Neuronal stem cell (in vitro differentiated cells): Measurements from ENCODE around the gene SHISA9.

Experiments
- DNase-seq: peaks from one replicate; pipeline ENCODE4 v3.0.0-alpha.2; 2013; ENCODE audit warnings: low spot score
- H2AFZ ChIP-seq: one replicate; pipeline ENCODE4 v1.6.1; 2013; ENCODE audit warnings: mild to moderate bottlenecking, low read length, inconsistent platforms
- H2AK5ac ChIP-seq: 2 replicates; pipeline ENCODE4 v1.6.1; 2013; ENCODE audit warnings: low read depth, mild to moderate bottlenecking, inconsistent platforms, low read length, moderate library complexity, mixed read lengths
- H2BK120ac ChIP-seq: 2 replicates; pipeline ENCODE4 v1.6.1; 2013; ENCODE audit warnings: low read depth, mild to moderate bottlenecking, inconsistent platforms, low read length, moderate library complexity, mixed read lengths
- H2BK12ac ChIP-seq: one replicate; pipeline ENCODE4 v1.6.1; 2013; ENCODE audit warnings: low read length, inconsistent platforms
- H2BK15ac ChIP-seq: 2 replicates; pipeline ENCODE4 v1.6.1; 2013; ENCODE audit warnings: mild to moderate bottlenecking, low read length, inconsistent platforms, mixed read lengths
- H2BK5ac ChIP-seq: one replicate; pipeline ENCODE4 v1.6.1; 2013; ENCODE audit warnings: inconsistent platforms, mild to moderate bottlenecking, low read length, moderate library complexity
- H3K14ac ChIP-seq: one replicate; pipeline ENCODE4 v1.6.1; 2013; ENCODE audit warnings: low read length, inconsistent platforms
- H3K18ac ChIP-seq: 2 replicates; pipeline ENCODE4 v1.6.1; 2013; ENCODE audit warnings: low read length, inconsistent platforms
- H3K23ac ChIP-seq: 2 replicates; pipeline ENCODE4 v1.6.1; 2013; ENCODE audit warnings: low read depth, mild to moderate bottlenecking, mixed read lengths, low read length, inconsistent platforms; ENCODE audit not compliant: poor library complexity
- H3K27ac ChIP-seq: replicated peaks from 3 replicates; pipeline ENCODE4 v1.5.1; 2013; ENCODE audit warnings: low read length, inconsistent platforms
- H3K27me3 ChIP-seq, 3 experiments: 2 replicates each; pipeline ENCODE4 v1.6.1; 2013; ENCODE audit warnings: low read length in 3 of 3, mild to moderate bottlenecking in 2 of 3, inconsistent platforms in 1 of 3, low read depth in 1 of 3, mixed read lengths in 1 of 3, moderate library complexity in 1 of 3; ENCODE audit not compliant: control insufficient read depth in 3 of 3, insufficient read depth in 3 of 3
- H3K36me3 ChIP-seq, 2 donors: replicated peaks in 1 of 2; 2 replicates each; pipeline ENCODE4 v1.6.1; 2013; ENCODE audit warnings: low read length in 2 of 2; ENCODE audit not compliant: control insufficient read depth in 2 of 2, insufficient read depth in 2 of 2
- H3K4ac ChIP-seq: 2 replicates; pipeline ENCODE4 v1.6.1; 2013; ENCODE audit warnings: inconsistent platforms, mild to moderate bottlenecking, low read length, moderate library complexity
- H3K4me1 ChIP-seq, 2 donors: 1 replicate in 1 of 2; 2 replicates in 1 of 2; pipeline ENCODE4 v1.6.1; 2013; ENCODE audit warnings: low read length in 2 of 2, low read depth in 1 of 2; ENCODE audit not compliant: control insufficient read depth in 2 of 2, insufficient read depth in 1 of 2
- H3K4me2 ChIP-seq: one replicate; pipeline ENCODE4 v1.6.1; 2013; ENCODE audit warnings: mild to moderate bottlenecking, low read length, inconsistent platforms; ENCODE audit not compliant: insufficient read depth, poor library complexity, severe bottlenecking
- H3K4me3 ChIP-seq, 2 donors: 2 replicates each; pipeline ENCODE4 v1.5.1; 2013; ENCODE audit warnings: low read length in 2 of 2, mild to moderate bottlenecking in 2 of 2, inconsistent platforms in 1 of 2, moderate library complexity in 1 of 2
- H3K79me1 ChIP-seq: one replicate; pipeline ENCODE4 v1.6.1; 2013; ENCODE audit warnings: low read depth, mild to moderate bottlenecking, inconsistent platforms, low read length, moderate library complexity
- H3K9ac ChIP-seq: one replicate; pipeline ENCODE4 v1.6.1; 2013; ENCODE audit warnings: mild to moderate bottlenecking, low read depth, low read length, inconsistent platforms; ENCODE audit not compliant: poor library complexity
- H3K9me3 ChIP-seq, 2 donors: replicated peaks in 1 of 2; 2 replicates each; pipeline versions ENCODE3 to v1.6.1; 2013; ENCODE audit warnings: low read length in 2 of 2, mild to moderate bottlenecking in 2 of 2, inconsistent platforms in 1 of 2, low read depth in 1 of 2, mixed read lengths in 1 of 2, moderate library complexity in 1 of 2; ENCODE audit not compliant: control insufficient read depth in 2 of 2, insufficient read depth in 1 of 2
- H4K8ac ChIP-seq: one replicate; pipeline ENCODE4 v1.6.1; 2013; ENCODE audit warnings: low read depth, mild to moderate bottlenecking, inconsistent platforms, low read length, moderate library complexity
- H4K91ac ChIP-seq: one replicate; pipeline ENCODE4 v1.6.1; 2013; ENCODE audit warnings: low read length, low read depth, mild to moderate bottlenecking, inconsistent platforms; ENCODE audit not compliant: poor library complexity
- WGBS, 2 donors: extraction: QIAGEN DNeasy Blood & Tissue Kit; methylation state at CpG; one replicate each; pipeline ENCODE4 v1.1.7; 2013; ENCODE audit warnings: missing lambda C conversion rate in 2 of 2, mixed read lengths in 1 of 2; ENCODE audit not compliant: insufficient read length in 2 of 2, insufficient replicate concordance in 1 of 2; ENCODE audit errors: extremely low coverage in 2 of 2; 5-methylcytosine and 5-hydroxymethylcytosine counted together

The SHISA9 gene

DNA sequence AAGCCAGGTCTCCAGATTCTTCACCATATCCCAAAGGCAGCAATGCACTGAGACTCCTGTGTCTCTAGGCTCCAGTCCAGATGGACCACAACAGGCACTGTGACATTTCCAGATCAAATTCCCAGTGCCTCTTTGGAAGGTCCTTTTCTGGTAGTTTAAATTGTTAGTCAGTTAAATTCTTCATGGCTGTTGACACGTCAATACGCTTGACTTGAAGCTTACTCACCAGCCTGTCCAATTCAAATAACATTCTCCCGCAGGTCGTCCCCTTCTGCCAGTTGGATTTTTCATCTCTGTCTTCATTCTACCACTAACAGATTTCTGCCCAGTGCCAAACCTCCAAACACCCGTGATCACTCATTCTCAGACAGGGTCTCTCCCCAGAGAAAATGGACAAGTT lies 86.7 kb downstream of the SHISA9 start:
- no peak overlapping the region for H3K27ac ChIP-seq
- H3K27me3 ChIP-seq, result no peaks in the 10 kb centered on the region
- H4K8ac ChIP-seq, result no peak overlapping the region
- H3K9ac ChIP-seq, result no peak overlapping the region
- H3K4me3 ChIP-seq, result no peak overlapping the region
- WGBS, 2 donors, result no CpG with 5 or more reads among the region's 5 CpGs
- no peak overlapping the region for H3K4ac ChIP-seq
- no peak overlapping the region for H2BK5ac ChIP-seq
- no peak overlapping the region for H4K91ac ChIP-seq
- H3K18ac ChIP-seq, result no peak overlapping the region
- no peaks in the 10 kb centered on the region for H3K9me3 ChIP-seq
- no peak overlapping the region for H3K14ac ChIP-seq
- H3K4me2 ChIP-seq, result no peak overlapping the region
- no peak overlapping the region for H2BK15ac ChIP-seq
- DNase-seq, result no peak
- no peaks in the 10 kb centered on the region for H3K36me3 ChIP-seq
- H2BK120ac ChIP-seq, result no peak overlapping the region
- no peak overlapping the region for H2AK5ac ChIP-seq
- no peak overlapping the region for H3K23ac ChIP-seq
- no peaks in the 10 kb centered on the region for H3K4me1 ChIP-seq
- no peak overlapping the region for H2BK12ac ChIP-seq
- no peaks in the 10 kb centered on the region for H3K79me1 ChIP-seq
- H2AFZ ChIP-seq, result no peak overlapping the region

DNA sequence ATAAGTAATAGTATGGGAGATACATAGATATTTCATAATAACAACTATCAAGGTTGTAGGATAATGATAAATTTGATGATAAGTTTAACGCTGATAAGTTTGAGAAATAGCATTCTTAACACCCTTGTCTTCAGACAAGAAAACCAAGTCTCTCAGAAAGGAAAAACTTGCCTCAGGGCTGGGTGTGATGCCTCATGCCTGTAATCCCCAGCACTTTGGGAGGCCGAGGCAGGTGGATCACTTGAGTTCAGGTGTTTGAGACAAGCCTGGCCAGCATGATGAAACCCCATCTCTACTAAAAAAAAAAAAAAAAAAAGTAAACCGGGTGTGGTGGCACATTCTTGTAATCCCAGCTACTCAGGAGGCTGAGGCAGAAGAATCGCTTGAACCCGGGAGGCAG lies 90.7 kb downstream of the SHISA9 start:
- H3K36me3 ChIP-seq, result peaks cover 0 to 1% of the 10 kb centered on the region in 2 donors
- no CpG with 5 or more reads among the region's 5 CpGs for WGBS, 2 donors
- H4K8ac ChIP-seq, result no peak overlapping the region
- DNase-seq, result no peak
- H3K9ac ChIP-seq, result no peak overlapping the region
- H2BK12ac ChIP-seq, result no peak overlapping the region
- no peak overlapping the region for H2AFZ ChIP-seq
- H3K4me1 ChIP-seq, result no peaks in the 10 kb centered on the region
- no peak overlapping the region for H3K4ac ChIP-seq
- no peak overlapping the region for H3K27ac ChIP-seq
- no peak overlapping the region for H3K4me2 ChIP-seq
- no peak overlapping the region for H2BK15ac ChIP-seq
- H2BK120ac ChIP-seq, result no peak overlapping the region
- H2BK5ac ChIP-seq, result no peak overlapping the region
- no peak overlapping the region for H3K18ac ChIP-seq
- H3K23ac ChIP-seq, result no peak overlapping the region
- H3K14ac ChIP-seq, result no peak overlapping the region
- no peaks in the 10 kb centered on the region for H3K27me3 ChIP-seq
- H3K79me1 ChIP-seq, result no peaks in the 10 kb centered on the region
- H3K9me3 ChIP-seq, result no peaks in the 10 kb centered on the region
- H2AK5ac ChIP-seq, result no peak overlapping the region
- no peak overlapping the region for H4K91ac ChIP-seq
- H3K4me3 ChIP-seq, result no peak overlapping the region

GRCh38 chr16:12994402-12994801 lies 93.0 kb downstream of the SHISA9 start:
- Histone ChIP-seq H3K18ac (no peak overlapping the region), H3K14ac (no peak overlapping the region), H2AK5ac (no peak overlapping the region), H3K9ac (no peak overlapping the region), H4K8ac (no peak overlapping the region), H2AFZ (no peak overlapping the region), H3K27ac (no peak overlapping the region), H4K91ac (no peak overlapping the region), H3K4me2 (no peak overlapping the region), H3K23ac (no peak overlapping the region), H3K27me3 (no peaks in the 10 kb centered on the region), H2BK15ac (no peak overlapping the region), H3K79me1 (no peaks in the 10 kb centered on the region), H2BK120ac (no peak overlapping the region), H3K4me1 (no peaks in the 10 kb centered on the region), H3K36me3 (peaks cover 0 to 1% of the 10 kb centered on the region in 2 donors), H3K4ac (no peak overlapping the region), H3K4me3 (no peak overlapping the region), H2BK12ac (no peak overlapping the region), H3K9me3 (no peaks in the 10 kb centered on the region), H2BK5ac (no peak overlapping the region)
- DNase-seq, result no peak
- no CpG with 5 or more reads among the region's 4 CpGs for WGBS, 2 donors

DNA sequence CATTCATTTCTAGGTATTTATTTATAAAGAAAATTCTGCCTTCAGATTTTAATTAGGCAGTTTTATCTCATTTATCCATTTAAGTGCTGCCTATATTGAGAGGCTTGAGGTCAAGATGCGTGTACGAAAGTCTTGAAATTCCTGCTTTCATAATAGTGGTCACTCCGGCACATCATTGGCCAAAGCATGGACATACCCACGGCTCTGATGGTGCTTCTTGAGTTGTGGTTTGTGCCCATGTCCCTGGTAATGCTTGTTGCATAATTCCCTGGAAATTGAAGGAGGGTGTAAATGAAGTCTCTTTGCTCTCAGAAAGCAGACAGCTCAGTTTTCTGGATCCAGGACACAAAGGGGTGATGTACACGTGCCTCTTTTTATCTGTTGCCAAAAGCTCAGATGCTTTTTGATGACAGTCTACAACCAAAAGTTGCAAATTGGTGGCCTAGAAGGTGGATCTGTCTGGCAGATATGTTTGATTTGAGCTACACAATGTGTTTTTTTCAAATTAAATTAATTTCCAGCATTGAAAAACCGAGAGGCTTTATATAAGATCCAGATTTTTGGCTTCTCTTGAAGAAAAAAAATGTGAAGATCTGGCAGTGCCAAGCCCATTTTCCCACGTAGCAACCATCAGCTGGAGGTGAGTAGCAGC lies 94.4 kb downstream of the SHISA9 start:
- Histone ChIP-seq H4K91ac (no peak overlapping the region), H2BK5ac (no peak overlapping the region), H3K79me1 (no peaks in the 10 kb centered on the region), H2AFZ (no peak overlapping the region), H3K4me1 (no peaks in the 10 kb centered on the region), H3K9me3 (no peaks in the 10 kb centered on the region), H2BK12ac (no peak overlapping the region), H2AK5ac (no peak overlapping the region), H3K27me3 (no peaks in the 10 kb centered on the region), H3K9ac (no peak overlapping the region), H3K36me3 (peaks cover 0 to 1% of the 10 kb centered on the region in 2 donors), H4K8ac (no peak overlapping the region), H3K4me2 (no peak overlapping the region), H2BK15ac (no peak overlapping the region), H3K4ac (no peak overlapping the region), H3K18ac (no peak overlapping the region), H3K23ac (no peak overlapping the region), H2BK120ac (no peak overlapping the region), H3K27ac (no peak overlapping the region), H3K14ac (no peak overlapping the region), H3K4me3 (no peak overlapping the region)
- no peak for DNase-seq
- WGBS, 2 donors, result no CpG with 5 or more reads among the region's 7 CpGs
